ENCODE measurements around the gene AQP1.
A peak's percentile ranks its signal among the peaks of the same experiment; 100 is the strongest.

Gene AQP1

DNA sequence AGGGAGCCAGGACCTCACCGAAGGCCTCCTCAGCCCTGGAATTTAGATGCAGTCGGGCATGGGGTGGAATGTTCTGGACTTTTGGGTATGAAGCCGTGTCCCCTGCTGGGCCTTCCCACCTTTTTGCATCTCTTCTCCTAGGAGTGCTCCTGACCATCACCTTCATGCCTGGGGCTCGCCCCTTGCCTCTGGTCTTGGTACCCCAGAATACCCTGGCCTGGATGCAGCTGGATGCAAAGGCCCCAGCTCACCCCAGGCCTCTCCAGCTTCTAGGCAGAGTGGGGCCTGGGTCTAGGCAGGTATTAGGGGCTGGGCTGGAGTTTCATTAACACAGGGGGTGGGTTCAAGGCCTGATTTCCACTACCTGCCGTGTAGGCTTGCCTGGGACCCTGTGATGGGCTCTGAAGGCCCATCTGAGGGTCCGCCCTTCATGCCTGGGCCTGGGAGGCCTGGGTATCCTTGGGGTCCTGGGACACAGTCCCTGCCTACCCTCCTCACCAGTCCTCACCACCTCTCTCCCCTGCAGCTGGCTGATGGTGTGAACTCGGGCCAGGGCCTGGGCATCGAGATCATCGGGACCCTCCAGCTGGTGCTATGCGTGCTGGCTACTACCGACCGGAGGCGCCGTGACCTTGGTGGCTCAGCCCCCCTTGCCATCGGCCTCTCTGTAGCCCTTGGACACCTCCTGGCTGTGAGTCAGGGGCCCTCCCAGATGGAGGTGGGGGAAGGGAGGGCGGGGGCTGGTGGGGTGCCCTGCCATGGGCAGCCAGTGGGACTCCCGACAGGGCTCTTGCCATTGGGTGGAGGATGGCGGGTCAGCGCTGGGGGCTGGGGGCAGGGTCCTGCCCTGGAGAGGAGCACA lies 10.1 kb downstream of the AQP1 start:
- TF ChIP-seq, protein P1, sequence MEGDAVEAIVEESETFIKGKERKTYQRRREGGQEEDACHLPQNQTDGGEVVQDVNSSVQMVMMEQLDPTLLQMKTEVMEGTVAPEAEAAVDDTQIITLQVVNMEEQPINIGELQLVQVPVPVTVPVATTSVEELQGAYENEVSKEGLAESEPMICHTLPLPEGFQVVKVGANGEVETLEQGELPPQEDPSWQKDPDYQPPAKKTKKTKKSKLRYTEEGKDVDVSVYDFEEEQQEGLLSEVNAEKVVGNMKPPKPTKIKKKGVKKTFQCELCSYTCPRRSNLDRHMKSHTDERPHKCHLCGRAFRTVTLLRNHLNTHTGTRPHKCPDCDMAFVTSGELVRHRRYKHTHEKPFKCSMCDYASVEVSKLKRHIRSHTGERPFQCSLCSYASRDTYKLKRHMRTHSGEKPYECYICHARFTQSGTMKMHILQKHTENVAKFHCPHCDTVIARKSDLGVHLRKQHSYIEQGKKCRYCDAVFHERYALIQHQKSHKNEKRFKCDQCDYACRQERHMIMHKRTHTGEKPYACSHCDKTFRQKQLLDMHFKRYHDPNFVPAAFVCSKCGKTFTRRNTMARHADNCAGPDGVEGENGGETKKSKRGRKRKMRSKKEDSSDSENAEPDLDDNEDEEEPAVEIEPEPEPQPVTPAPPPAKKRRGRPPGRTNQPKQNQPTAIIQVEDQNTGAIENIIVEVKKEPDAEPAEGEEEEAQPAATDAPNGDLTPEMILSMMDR (IDR thresholded peaks at IDR 0.05; ENCODE audit: borderline replicate concordance, control extremely low read depth, extremely low read depth, insufficient read depth, missing control alignments) = no peak
- in situ Hi-C loops (cut with MboI; ENCODE audit: low sequenced_read_pairs, unreplicated experiment) = no loop called here
- no peak for DNase-seq (ENCODE audit: low spot score)

DNA sequence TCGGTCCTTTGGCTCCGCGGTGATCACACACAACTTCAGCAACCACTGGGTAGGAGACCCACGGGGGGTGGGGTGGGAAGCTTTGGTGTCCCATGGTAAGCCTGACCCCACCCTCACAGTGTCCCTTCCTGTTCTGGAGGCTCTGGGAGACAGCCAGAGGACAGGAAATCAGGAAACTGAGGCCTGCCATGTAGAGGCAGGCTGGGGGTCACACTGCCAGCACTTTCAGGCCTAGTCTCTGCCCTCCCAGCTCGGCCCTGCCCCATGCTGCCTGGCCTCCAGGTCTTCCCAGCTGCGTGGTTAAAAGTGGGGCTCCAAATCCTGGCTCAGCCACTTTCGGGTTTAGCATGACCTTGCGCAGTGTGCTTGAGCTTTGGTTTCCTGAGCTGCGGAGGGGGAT lies 10.9 kb downstream of the AQP1 start:
- TF ChIP-seq, protein P1 (IDR thresholded peaks at IDR 0.05; ENCODE audit: borderline replicate concordance, control extremely low read depth, extremely low read depth, insufficient read depth, missing control alignments) = no peak
- in situ Hi-C loops (cut with MboI; ENCODE audit: low sequenced_read_pairs, unreplicated experiment) = no loop called here
- DNase-seq (ENCODE audit: low spot score) = no peak

DNA sequence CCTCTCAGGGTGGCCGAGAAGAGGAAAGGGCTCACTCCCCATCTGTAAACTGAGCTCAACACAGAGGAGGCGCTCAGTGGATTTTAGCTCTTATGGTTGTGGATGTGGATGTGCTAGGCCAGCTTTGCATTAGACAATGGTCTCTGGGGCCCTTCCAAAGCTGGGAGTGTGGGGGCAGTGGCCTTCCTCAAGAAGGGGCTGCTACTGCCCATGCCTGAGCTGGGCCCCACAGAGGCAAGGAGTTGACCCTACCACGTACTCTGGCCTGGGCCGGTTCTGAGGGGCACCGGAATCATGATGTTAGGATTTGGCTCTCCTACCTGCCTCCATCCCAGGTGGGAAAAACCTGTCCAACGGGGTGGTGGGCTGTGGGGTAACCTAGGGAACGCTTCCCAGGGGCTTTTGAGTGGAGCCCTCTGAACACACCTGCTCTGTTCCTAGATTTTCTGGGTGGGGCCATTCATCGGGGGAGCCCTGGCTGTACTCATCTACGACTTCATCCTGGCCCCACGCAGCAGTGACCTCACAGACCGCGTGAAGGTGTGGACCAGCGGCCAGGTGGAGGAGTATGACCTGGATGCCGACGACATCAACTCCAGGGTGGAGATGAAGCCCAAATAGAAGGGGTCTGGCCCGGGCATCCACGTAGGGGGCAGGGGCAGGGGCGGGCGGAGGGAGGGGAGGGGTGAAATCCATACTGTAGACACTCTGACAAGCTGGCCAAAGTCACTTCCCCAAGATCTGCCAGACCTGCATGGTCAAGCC lies 11.5 kb downstream of the AQP1 start:
- TF ChIP-seq, protein P1 (IDR thresholded peaks at IDR 0.05; ENCODE audit: borderline replicate concordance, control extremely low read depth, extremely low read depth, insufficient read depth, missing control alignments) = no peak
- in situ Hi-C loops (cut with MboI; ENCODE audit: low sequenced_read_pairs, unreplicated experiment) = no loop called here
- DNase-seq (ENCODE audit: low spot score) = peak; percentile 25

DNA sequence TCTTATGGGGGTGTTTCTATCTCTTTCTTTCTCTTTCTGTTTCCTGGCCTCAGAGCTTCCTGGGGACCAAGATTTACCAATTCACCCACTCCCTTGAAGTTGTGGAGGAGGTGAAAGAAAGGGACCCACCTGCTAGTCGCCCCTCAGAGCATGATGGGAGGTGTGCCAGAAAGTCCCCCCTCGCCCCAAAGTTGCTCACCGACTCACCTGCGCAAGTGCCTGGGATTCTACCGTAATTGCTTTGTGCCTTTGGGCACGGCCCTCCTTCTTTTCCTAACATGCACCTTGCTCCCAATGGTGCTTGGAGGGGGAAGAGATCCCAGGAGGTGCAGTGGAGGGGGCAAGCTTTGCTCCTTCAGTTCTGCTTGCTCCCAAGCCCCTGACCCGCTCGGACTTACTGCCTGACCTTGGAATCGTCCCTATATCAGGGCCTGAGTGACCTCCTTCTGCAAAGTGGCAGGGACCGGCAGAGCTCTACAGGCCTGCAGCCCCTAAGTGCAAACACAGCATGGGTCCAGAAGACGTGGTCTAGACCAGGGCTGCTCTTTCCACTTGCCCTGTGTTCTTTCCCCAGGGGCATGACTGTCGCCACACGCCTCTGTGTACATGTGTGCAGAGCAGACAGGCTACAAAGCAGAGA lies 12.2 kb downstream of the AQP1 start:
- in situ Hi-C loops (cut with MboI; ENCODE audit: low sequenced_read_pairs, unreplicated experiment) = no loop called here
- peak; percentile 34 for DNase-seq (ENCODE audit: low spot score)
- TF ChIP-seq, protein P1 (IDR thresholded peaks at IDR 0.05; ENCODE audit: borderline replicate concordance, control extremely low read depth, extremely low read depth, insufficient read depth, missing control alignments) = no peak

DNA sequence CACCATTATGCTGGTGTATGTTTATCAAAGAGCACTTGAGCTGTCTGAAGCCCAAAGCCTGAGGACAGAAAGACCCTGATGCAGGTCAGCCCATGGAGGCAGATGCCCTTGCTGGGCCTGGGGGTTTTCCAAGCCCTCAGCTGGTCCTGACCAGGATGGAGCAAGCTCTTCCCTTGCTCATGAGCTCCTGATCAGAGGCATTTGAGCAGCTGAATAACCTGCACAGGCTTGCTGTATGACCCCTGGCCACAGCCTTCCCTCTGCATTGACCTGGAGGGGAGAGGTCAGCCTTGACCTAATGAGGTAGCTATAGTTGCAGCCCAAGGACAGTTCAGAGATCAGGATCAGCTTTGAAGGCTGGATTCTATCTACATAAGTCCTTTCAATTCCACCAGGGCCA lies 13.0 kb downstream of the AQP1 start:
- DNase-seq (ENCODE audit: low spot score) = peak; percentile 12
- TF ChIP-seq, protein P1 (IDR thresholded peaks at IDR 0.05; ENCODE audit: borderline replicate concordance, control extremely low read depth, extremely low read depth, insufficient read depth, missing control alignments) = no peak
- in situ Hi-C loops (cut with MboI; ENCODE audit: low sequenced_read_pairs, unreplicated experiment) = no loop called here

DNA sequence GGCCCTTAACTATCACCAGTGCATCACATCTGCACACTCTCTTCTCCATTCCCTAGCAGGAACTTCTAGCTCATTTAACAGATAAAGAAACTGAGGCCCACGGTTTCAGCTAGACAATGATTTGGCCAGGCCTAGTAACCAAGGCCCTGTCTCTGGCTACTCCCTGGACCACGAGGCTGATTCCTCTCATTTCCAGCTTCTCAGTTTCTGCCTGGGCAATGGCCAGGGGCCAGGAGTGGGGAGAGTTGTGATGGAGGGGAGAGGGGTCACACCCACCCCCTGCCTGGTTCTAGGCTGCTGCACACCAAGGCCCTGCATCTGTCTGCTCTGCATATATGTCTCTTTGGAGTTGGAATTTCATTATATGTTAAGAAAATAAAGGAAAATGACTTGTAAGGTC lies 13.5 kb downstream of the AQP1 start:
- TF ChIP-seq, protein P1 (IDR thresholded peaks at IDR 0.05; ENCODE audit: borderline replicate concordance, control extremely low read depth, extremely low read depth, insufficient read depth, missing control alignments) = no peak
- in situ Hi-C loops (cut with MboI; ENCODE audit: low sequenced_read_pairs, unreplicated experiment) = no loop called here
- DNase-seq (ENCODE audit: low spot score) = peak; percentile 4
